SIG-M5 treated with dmso at 0.1 percent for 504 hours (cell line): ENCODE results near the gene NHSL1.
"Not testable (repeated sequence)": the region's sequence is repeated elsewhere in the genome, so short reads cannot be mapped to it uniquely, and the experiment has no call there.

ENCODE experiments used
- DNase-seq: peaks from one replicate; lab custom pipeline; 2025; ENCODE audit not compliant: unreplicated experiment; lab: John Stamatoyannopoulos, UW

The NHSL1 gene

GRCh38 chr6:138430361-138431145, 68.7 kb downstream of the NHSL1 start:
- DNase-seq: no peak

GRCh38 chr6:138429761-138430160, 69.5 kb downstream of the NHSL1 start:
- DNase-seq: no peak

GRCh38 chr6:138428944-138429598, 70.2 kb downstream of the NHSL1 start:
- DNase-seq: peak; percentile 61

- no peak for DNase-seq
Measured at GRCh38 chr6:138427701-138428100, 71.6 kb downstream of the NHSL1 start.

GRCh38 chr6:138426500-138427123, 72.7 kb downstream of the NHSL1 start:
- no peak for DNase-seq

- not testable (repeated sequence) for DNase-seq
Measured at GRCh38 chr6:138425256-138425655, 74.0 kb downstream of the NHSL1 start.

GRCh38 chr6:138424004-138424904, 75.0 kb downstream of the NHSL1 start:
- DNase-seq: no peak

- peak; percentile 52 for DNase-seq
Measured at GRCh38 chr6:138422861-138423260, 76.4 kb downstream of the NHSL1 start.

GRCh38 chr6:138421608-138422007, 77.7 kb downstream of the NHSL1 start:
- DNase-seq: no peak

- DNase-seq: no peak
Measured at GRCh38 chr6:138421089-138421488, 78.2 kb downstream of the NHSL1 start.

- DNase-seq: no peak
Measured at GRCh38 chr6:138420356-138420755, 78.9 kb downstream of the NHSL1 start.

- DNase-seq: no peak
Measured at GRCh38 chr6:138419766-138420165, 79.5 kb downstream of the NHSL1 start.

GRCh38 chr6:138418118-138418742, 81.1 kb downstream of the NHSL1 start:
- no peak for DNase-seq

GRCh38 chr6:138417493-138418117, 81.7 kb downstream of the NHSL1 start:
- no peak for DNase-seq

- DNase-seq: no peak
Measured at GRCh38 chr6:138416206-138416605, 83.1 kb downstream of the NHSL1 start.

- no peak for DNase-seq
Measured at GRCh38 chr6:138415125-138415524, 84.2 kb downstream of the NHSL1 start.

GRCh38 chr6:138410972-138411880, 88.1 kb downstream of the NHSL1 start:
- no peak for DNase-seq

GRCh38 chr6:138410048-138410735, 89.1 kb downstream of the NHSL1 start:
- DNase-seq: peak; percentile 60

GRCh38 chr6:138406443-138406842, 92.9 kb downstream of the NHSL1 start:
- peak; percentile 68 for DNase-seq
